ENCODE measurements around the gene AP2M1. TPM values are rescaled to one million over a fixed set of nuclear protein-coding genes. Genes with fewer than 3 reads are reported as not detected.

AP2M1 gene
- polyA plus RNA-seq (2013), result 392 and 402 TPM in 2 replicates

DNA sequence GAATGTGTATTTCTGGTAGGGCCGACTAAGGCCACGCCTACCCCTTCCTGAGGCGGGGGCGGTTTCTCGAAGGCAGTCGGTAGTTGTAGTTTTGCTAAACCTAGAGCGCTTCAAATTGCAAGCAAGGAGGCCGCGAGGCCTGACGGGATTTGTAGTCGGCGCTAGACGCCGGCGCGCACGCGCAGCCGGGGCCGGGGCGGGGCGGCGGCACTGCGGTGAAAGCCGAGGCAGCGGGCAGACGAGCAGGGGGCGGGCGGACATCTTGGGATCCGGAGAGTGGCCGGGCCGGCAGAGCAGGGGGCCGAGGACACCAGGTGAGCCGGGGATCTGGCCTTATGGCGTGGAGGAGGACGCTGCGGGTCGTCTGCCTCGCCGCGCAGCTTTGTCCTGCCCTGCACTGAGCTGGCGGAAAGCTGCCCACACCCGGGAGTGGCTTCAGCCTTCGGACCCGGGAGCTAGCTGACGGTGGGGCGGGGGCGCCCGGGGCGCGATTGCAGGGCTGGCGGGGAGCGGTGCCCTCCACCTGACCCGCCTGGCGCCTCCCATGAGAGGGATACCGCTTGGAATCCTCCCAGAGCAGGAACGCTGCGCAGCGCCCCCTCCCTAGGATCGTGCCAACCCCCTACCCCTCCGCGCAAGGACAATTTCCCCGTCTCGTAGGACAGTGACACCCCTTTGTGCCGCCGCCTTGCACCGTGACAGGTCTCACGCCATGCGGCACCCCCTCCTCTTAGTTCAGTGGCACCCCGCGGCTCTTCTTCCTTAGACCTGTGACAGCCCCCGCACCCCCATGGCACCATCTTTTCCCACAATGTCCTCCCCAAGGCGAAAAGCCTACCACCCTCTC lies at the start of gene AP2M1:
AP2M1 (plus strand) TSS at position 210 of the 847 bp plus-strand sequence. CDS start 2,139 bp downstream, outside the sequence.
- Histone ChIP-seq H4K12ac (ENCODE audit: low read depth, low read length) (peak within 1 kb of the TSS; percentile 93), H3K79me1 (ENCODE audit: low read length) (peaks cover 21% of the 10 kb centered on the region), H3K4ac (ENCODE audit: low read depth, low read length) (peak within 1 kb of the TSS; percentile 89), H2BK5ac (ENCODE audit: low read depth, low read length, poor library complexity) (peak within 1 kb of the TSS; percentile 96), H2AFZ (ENCODE audit: insufficient read depth, low read length, poor library complexity) (peak within 1 kb of the TSS; percentile 65), H3K18ac (ENCODE audit: low read length) (peak within 1 kb of the TSS; percentile 93), H3K4me3 (ENCODE audit: low read depth, low read length) (peak within 1 kb of the TSS; percentile 94), H3K14ac (ENCODE audit: low read length) (peak within 1 kb of the TSS; percentile 90), H3K27me3 (ENCODE audit: insufficient read depth, low read length) (no peaks in the 10 kb centered on the region), H3K79me2 (ENCODE audit: control insufficient read depth, insufficient read depth, low read length, poor library complexity) (peaks cover 20% of the 10 kb centered on the region), H3K4me2 (ENCODE audit: low read length) (peak within 1 kb of the TSS; percentile 89), H3K23ac (ENCODE audit: low read length) (no peak within 1 kb of the TSS), H2AK5ac (ENCODE audit: low read length) (peak within 1 kb of the TSS; percentile 88), H3K9me3 (ENCODE audit: insufficient read depth, low read depth, low read length) (peaks cover 4% of the 10 kb centered on the region), H3K27ac (ENCODE audit: low read depth, low read length) (peak within 1 kb of the TSS; percentile 96), H4K91ac (ENCODE audit: low read depth, low read length) (peak within 1 kb of the TSS; percentile 99), H4K8ac (ENCODE audit: low read depth, low read length) (peak within 1 kb of the TSS; percentile 81), H3K36me3 (ENCODE audit: control insufficient read depth in 1 of 2, insufficient read depth in 2 of 2, low read length in 2 of 2) (peaks cover 50 to 58% of the 10 kb centered on the region in 2 experiments), H2BK12ac (ENCODE audit: low read length) (peak within 1 kb of the TSS; percentile 58), H3K9ac (ENCODE audit: low read length) (peak within 1 kb of the TSS; percentile 94), H2BK120ac (ENCODE audit: insufficient read depth, low read length, poor library complexity) (peak within 1 kb of the TSS; percentile 90), H3K4me1 (ENCODE audit: control insufficient read depth in 1 of 2, insufficient read depth in 2 of 2, low read length in 2 of 2) (peaks cover 23 to 30% of the 10 kb centered on the region in 2 experiments)
- no CpG with 5 or more reads among the region's 73 CpGs for WGBS (ENCODE audit: extremely low coverage, insufficient coverage, insufficient read length)
- DNase-seq, result peak; percentile 99 to 100

DNA sequence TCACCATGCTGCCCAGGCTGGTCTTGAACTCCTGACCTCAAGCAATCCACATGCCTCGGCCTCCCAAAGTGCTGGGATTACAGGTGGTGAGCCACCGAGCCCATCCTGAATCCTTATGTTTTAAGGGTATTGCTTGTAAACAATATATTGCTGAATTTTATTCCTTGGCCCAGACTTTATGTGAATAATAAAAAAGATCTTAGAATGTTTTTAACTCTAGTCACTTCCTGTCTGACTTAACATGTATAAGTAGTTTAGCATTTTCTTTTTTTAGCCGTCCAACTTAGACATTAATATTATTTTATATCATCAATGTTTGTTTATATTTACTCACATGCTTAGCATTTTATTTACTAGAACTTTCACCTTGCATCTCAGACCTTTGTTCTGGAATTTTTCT lies 48.6 kb upstream of the AP2M1 start:
- WGBS (ENCODE audit: extremely low coverage, insufficient coverage, insufficient read length), result no CpG with 5 or more reads among the region's 3 CpGs
- Histone ChIP-seq H2BK5ac (ENCODE audit: low read depth, low read length, poor library complexity) (no peak overlapping the region), H4K8ac (ENCODE audit: low read depth, low read length) (no peak overlapping the region), H3K23ac (ENCODE audit: low read length) (no peak overlapping the region), H3K79me2 (ENCODE audit: control insufficient read depth, insufficient read depth, low read length, poor library complexity) (no peaks in the 10 kb centered on the region), H3K4me1 (ENCODE audit: control insufficient read depth in 1 of 2, insufficient read depth in 2 of 2, low read length in 2 of 2) (no peaks in the 10 kb centered on the region), H4K91ac (ENCODE audit: low read depth, low read length) (no peak overlapping the region), H3K27ac (ENCODE audit: low read depth, low read length) (no peak overlapping the region), H3K9ac (ENCODE audit: low read length) (no peak overlapping the region), H3K36me3 (ENCODE audit: control insufficient read depth in 1 of 2, insufficient read depth in 2 of 2, low read length in 2 of 2) (no peaks in the 10 kb centered on the region), H3K27me3 (ENCODE audit: insufficient read depth, low read length) (no peaks in the 10 kb centered on the region), H2AK5ac (ENCODE audit: low read length) (no peak overlapping the region), H3K79me1 (ENCODE audit: low read length) (no peaks in the 10 kb centered on the region), H2BK12ac (ENCODE audit: low read length) (no peak overlapping the region), H4K12ac (ENCODE audit: low read depth, low read length) (no peak overlapping the region), H3K4me2 (ENCODE audit: low read length) (no peak overlapping the region), H2AFZ (ENCODE audit: insufficient read depth, low read length, poor library complexity) (no peak overlapping the region), H2BK120ac (ENCODE audit: insufficient read depth, low read length, poor library complexity) (no peak overlapping the region), H3K18ac (ENCODE audit: low read length) (no peak overlapping the region), H3K4me3 (ENCODE audit: low read depth, low read length) (no peak overlapping the region), H3K9me3 (ENCODE audit: insufficient read depth, low read depth, low read length) (no peaks in the 10 kb centered on the region), H3K4ac (ENCODE audit: low read depth, low read length) (no peak overlapping the region), H3K14ac (ENCODE audit: low read length) (no peak overlapping the region)
- DNase-seq, result no peak

DNA sequence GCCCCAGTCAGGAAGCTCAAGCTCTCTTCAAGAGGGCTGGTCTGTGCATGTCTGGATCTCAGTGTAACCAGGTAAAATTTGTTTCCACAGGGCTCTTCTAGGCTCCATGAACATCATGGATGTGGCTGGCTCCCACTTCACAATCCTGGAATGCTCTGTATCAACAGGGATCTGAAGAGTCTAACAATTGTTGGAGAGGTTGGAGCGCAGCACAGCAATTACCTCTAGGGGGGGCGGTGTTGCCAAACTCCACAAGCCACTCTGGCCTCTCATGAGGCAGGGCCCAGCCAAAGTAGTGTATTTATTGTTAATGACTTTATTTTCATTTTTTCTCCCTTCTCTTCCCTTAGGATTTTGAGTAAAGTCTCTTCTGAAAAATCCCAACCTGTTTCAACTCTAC lies 45.6 kb upstream of the AP2M1 start:
- no peak overlapping the region for H3K9ac ChIP-seq (ENCODE audit: low read length)
- no CpG with 5 or more reads among the region's 2 CpGs for WGBS (ENCODE audit: extremely low coverage, insufficient coverage, insufficient read length)
- H3K4me3 ChIP-seq (ENCODE audit: low read depth, low read length), result no peak overlapping the region
- H4K12ac ChIP-seq (ENCODE audit: low read depth, low read length), result no peak overlapping the region
- no peak overlapping the region for H2AK5ac ChIP-seq (ENCODE audit: low read length)
- H3K4ac ChIP-seq (ENCODE audit: low read depth, low read length), result no peak overlapping the region
- H2BK120ac ChIP-seq (ENCODE audit: insufficient read depth, low read length, poor library complexity), result no peak overlapping the region
- no peak overlapping the region for H3K18ac ChIP-seq (ENCODE audit: low read length)
- H4K8ac ChIP-seq (ENCODE audit: low read depth, low read length), result no peak overlapping the region
- no peak overlapping the region for H3K23ac ChIP-seq (ENCODE audit: low read length)
- DNase-seq, result peak in 1 of 2 donors; percentile 28
- H4K91ac ChIP-seq (ENCODE audit: low read depth, low read length), result no peak overlapping the region
- H3K79me1 ChIP-seq (ENCODE audit: low read length), result no peaks in the 10 kb centered on the region
- no peak overlapping the region for H2BK12ac ChIP-seq (ENCODE audit: low read length)
- H3K79me2 ChIP-seq (ENCODE audit: control insufficient read depth, insufficient read depth, low read length, poor library complexity), result no peaks in the 10 kb centered on the region
- H2AFZ ChIP-seq (ENCODE audit: insufficient read depth, low read length, poor library complexity), result no peak overlapping the region
- no peak overlapping the region for H2BK5ac ChIP-seq (ENCODE audit: low read depth, low read length, poor library complexity)
- H3K9me3 ChIP-seq (ENCODE audit: insufficient read depth, low read depth, low read length), result no peaks in the 10 kb centered on the region
- no peak overlapping the region for H3K27ac ChIP-seq (ENCODE audit: low read depth, low read length)
- no peaks in the 10 kb centered on the region for H3K4me1 ChIP-seq (ENCODE audit: control insufficient read depth in 1 of 2, insufficient read depth in 2 of 2, low read length in 2 of 2)
- no peak overlapping the region for H3K14ac ChIP-seq (ENCODE audit: low read length)
- no peak overlapping the region for H3K4me2 ChIP-seq (ENCODE audit: low read length)
- no peaks in the 10 kb centered on the region for H3K27me3 ChIP-seq (ENCODE audit: insufficient read depth, low read length)
- no peaks in the 10 kb centered on the region for H3K36me3 ChIP-seq (ENCODE audit: control insufficient read depth in 1 of 2, insufficient read depth in 2 of 2, low read length in 2 of 2)

GRCh38 chr3:184132945-184133344 lies 41.7 kb upstream of the AP2M1 start:
- Histone ChIP-seq H2AFZ (ENCODE audit: insufficient read depth, low read length, poor library complexity) (no peak overlapping the region), H3K4ac (ENCODE audit: low read depth, low read length) (no peak overlapping the region), H2BK5ac (ENCODE audit: low read depth, low read length, poor library complexity) (no peak overlapping the region), H3K4me2 (ENCODE audit: low read length) (no peak overlapping the region), H3K4me3 (ENCODE audit: low read depth, low read length) (no peak overlapping the region), H3K23ac (ENCODE audit: low read length) (no peak overlapping the region), H3K27ac (ENCODE audit: low read depth, low read length) (no peak overlapping the region), H2BK120ac (ENCODE audit: insufficient read depth, low read length, poor library complexity) (no peak overlapping the region), H3K36me3 (ENCODE audit: control insufficient read depth in 1 of 2, insufficient read depth in 2 of 2, low read length in 2 of 2) (peaks cover 2 to 6% of the 10 kb centered on the region in 2 experiments), H3K4me1 (ENCODE audit: control insufficient read depth in 1 of 2, insufficient read depth in 2 of 2, low read length in 2 of 2) (peaks cover 0 to 6% of the 10 kb centered on the region in 2 experiments), H3K14ac (ENCODE audit: low read length) (no peak overlapping the region), H4K12ac (ENCODE audit: low read depth, low read length) (no peak overlapping the region), H3K79me1 (ENCODE audit: low read length) (peaks cover 13% of the 10 kb centered on the region), H3K27me3 (ENCODE audit: insufficient read depth, low read length) (no peaks in the 10 kb centered on the region), H3K79me2 (ENCODE audit: control insufficient read depth, insufficient read depth, low read length, poor library complexity) (peaks cover 10% of the 10 kb centered on the region), H3K9ac (ENCODE audit: low read length) (no peak overlapping the region), H4K8ac (ENCODE audit: low read depth, low read length) (no peak overlapping the region), H2BK12ac (ENCODE audit: low read length) (no peak overlapping the region), H3K9me3 (ENCODE audit: insufficient read depth, low read depth, low read length) (no peaks in the 10 kb centered on the region), H2AK5ac (ENCODE audit: low read length) (no peak overlapping the region), H4K91ac (ENCODE audit: low read depth, low read length) (no peak overlapping the region), H3K18ac (ENCODE audit: low read length) (no peak overlapping the region)
- DNase-seq, result no peak
- no CpG with 5 or more reads among the region's 4 CpGs for WGBS (ENCODE audit: extremely low coverage, insufficient coverage, insufficient read length)
